Sigmoid colon (tissue), 4 donors: ENCODE results near the gene BAG1.

ENCODE experiments used
- CTCF ChIP-seq, 4 experiments: fragments of 450-650 bp in 3 of 4; fragments of 200-600 bp in 1 of 4; IDR thresholded peaks; one replicate each; pipeline ENCODE4 v1.5.1; 2016 to 2019; ENCODE audit warnings: antibody characterized with exemption in 4 of 4, mild to moderate bottlenecking in 3 of 4, moderate library complexity in 2 of 4
- POLR2A ChIP-seq, 2 donors: fragments of 450-650 bp; IDR thresholded peaks; one replicate each; pipeline ENCODE4 v1.6.1; 2016; ENCODE audit warnings: antibody characterized with exemption in 2 of 2, mild to moderate bottlenecking in 2 of 2, moderate library complexity in 2 of 2
- POLR2AphosphoS5 ChIP-seq, 4 donors: sonication (generic); formaldehyde crosslinking; IDR thresholded peaks; one replicate each; pipeline ENCODE4 v1.6.1; 2017; ENCODE audit warnings: antibody characterized with exemption in 4 of 4

- TF ChIP-seq POLR2AphosphoS5 (IDR thresholded peaks at IDR 0.05) (no peak), CTCF (IDR thresholded peaks at IDR 0.05) (no peak), POLR2A (IDR thresholded peaks at IDR 0.05) (no peak)
Observed at GRCh38 chr9:33288828-33289483, 24.4 kb upstream of the BAG1 start.
